ENCODE data around the gene CDKN2AIPNL. TPM values are rescaled to one million over a fixed set of nuclear protein-coding genes. Genes with fewer than 3 reads are reported as not detected.
A peak's percentile ranks its signal among the peaks of the same experiment; 100 is the strongest.

CDKN2AIPNL gene
- polyA plus RNA-seq, 1 of the 3 experiments (the other 2 are of a cell fraction) = 23.3 TPM

DNA sequence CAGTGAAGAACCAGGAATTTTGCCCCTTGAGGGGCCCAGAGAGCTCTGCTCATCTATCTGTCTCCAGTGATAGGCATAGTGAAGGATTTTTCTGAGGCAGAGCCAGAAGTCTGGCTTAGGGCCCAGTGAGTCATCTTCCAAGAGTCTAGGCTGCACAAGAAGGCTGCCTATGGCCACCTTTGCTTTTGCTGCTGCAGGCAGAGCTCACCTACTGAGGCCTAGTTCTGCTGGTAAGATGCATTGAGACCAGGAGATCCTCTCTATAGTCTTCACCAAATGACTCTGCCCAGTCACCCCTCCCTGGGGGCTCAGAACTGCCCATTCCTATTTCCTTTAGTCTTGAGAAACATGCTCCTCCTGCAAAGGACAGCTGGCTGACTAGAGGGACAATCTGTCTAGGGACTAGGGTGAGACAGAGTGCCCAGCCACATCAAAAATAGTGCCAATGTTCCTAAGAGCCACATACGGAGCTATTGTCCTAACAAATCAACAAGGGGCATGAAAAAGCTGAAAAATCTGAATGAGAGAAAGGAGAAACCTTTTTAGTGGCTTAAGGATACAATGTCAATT is 40.3 kb upstream of the CDKN2AIPNL start:
- ChIA-PET POLR2A (no interaction called here), CTCF (interaction anchor here (1.2 kb wide), 1 partner anchor 14 kb away, joined by 3 read pairs; no protein-coding TSS in a partner anchor)
- H3K4me1 ChIP-seq (ENCODE audit: control insufficient read depth in 1 of 2, insufficient read depth in 2 of 2, low read depth in 1 of 2, low read length in 1 of 2) = peaks cover 0 to 12% of the 10 kb centered on the region in 2 experiments; a peak in 2 of 4 replicates

More for the DNA sequence above, 40.3 kb upstream of the CDKN2AIPNL start:
- H2AFZ ChIP-seq (ENCODE audit: low read depth) = peak overlapping the region; percentile 39; the same call in 1 of the 2 replicates
- TF ChIP-seq FOSL2 (IDR thresholded peaks at IDR 0.05; ENCODE audit: borderline replicate concordance, low read depth) = peak; percentile 92
- peak; percentile 48; the same call in 1 of the 2 replicates for TF ChIP-seq YY1 (IDR thresholded peaks at IDR 0.05; ENCODE audit: low read depth)
- peak in 1 of 2 experiments; percentile 30; a peak in 1 of 4 replicates for TF ChIP-seq EP300 (IDR thresholded peaks at IDR 0.05; ENCODE audit: borderline replicate concordance in 1 of 2, low read depth in 1 of 2, low read length in 1 of 2)
- peak; percentile 46; the same call in 1 of the 2 replicates for TF ChIP-seq POLR2AphosphoS5 (IDR thresholded peaks at IDR 0.05; ENCODE audit: low read depth, low read length)
- TF ChIP-seq RAD21 (IDR thresholded peaks at IDR 0.05; ENCODE audit: low read length) = no peak
- peak; percentile 72 for TF ChIP-seq TCF12 (IDR thresholded peaks at IDR 0.05)
- 0 out of 2 replicates have a peak, but pooled peaks have one; percentile 23 for TF ChIP-seq TEAD4 (IDR thresholded peaks at IDR 0.05; ENCODE audit: borderline replicate concordance, insufficient read depth)
- TF ChIP-seq, protein P1, sequence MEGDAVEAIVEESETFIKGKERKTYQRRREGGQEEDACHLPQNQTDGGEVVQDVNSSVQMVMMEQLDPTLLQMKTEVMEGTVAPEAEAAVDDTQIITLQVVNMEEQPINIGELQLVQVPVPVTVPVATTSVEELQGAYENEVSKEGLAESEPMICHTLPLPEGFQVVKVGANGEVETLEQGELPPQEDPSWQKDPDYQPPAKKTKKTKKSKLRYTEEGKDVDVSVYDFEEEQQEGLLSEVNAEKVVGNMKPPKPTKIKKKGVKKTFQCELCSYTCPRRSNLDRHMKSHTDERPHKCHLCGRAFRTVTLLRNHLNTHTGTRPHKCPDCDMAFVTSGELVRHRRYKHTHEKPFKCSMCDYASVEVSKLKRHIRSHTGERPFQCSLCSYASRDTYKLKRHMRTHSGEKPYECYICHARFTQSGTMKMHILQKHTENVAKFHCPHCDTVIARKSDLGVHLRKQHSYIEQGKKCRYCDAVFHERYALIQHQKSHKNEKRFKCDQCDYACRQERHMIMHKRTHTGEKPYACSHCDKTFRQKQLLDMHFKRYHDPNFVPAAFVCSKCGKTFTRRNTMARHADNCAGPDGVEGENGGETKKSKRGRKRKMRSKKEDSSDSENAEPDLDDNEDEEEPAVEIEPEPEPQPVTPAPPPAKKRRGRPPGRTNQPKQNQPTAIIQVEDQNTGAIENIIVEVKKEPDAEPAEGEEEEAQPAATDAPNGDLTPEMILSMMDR (IDR thresholded peaks at IDR 0.05) = no peak
- TF ChIP-seq NFIC (IDR thresholded peaks at IDR 0.05; ENCODE audit: borderline replicate concordance) = peak; percentile 94
- peak; percentile 87 for TF ChIP-seq JUND (IDR thresholded peaks at IDR 0.05)
- TF ChIP-seq, protein P2, sequence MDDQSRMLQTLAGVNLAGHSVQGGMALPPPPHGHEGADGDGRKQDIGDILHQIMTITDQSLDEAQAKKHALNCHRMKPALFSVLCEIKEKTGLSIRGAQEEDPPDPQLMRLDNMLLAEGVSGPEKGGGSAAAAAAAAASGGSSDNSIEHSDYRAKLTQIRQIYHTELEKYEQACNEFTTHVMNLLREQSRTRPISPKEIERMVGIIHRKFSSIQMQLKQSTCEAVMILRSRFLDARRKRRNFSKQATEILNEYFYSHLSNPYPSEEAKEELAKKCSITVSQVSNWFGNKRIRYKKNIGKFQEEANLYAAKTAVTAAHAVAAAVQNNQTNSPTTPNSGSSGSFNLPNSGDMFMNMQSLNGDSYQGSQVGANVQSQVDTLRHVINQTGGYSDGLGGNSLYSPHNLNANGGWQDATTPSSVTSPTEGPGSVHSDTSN (IDR thresholded peaks at IDR 0.05) = peak; percentile 88
- no peak for TF ChIP-seq FOXJ3 (CRISPR knock-in tag; IDR thresholded peaks at IDR 0.05)
- no peak for TF ChIP-seq GABPA (IDR thresholded peaks at IDR 0.05; ENCODE audit: low read depth)
- TF ChIP-seq, protein P3, sequence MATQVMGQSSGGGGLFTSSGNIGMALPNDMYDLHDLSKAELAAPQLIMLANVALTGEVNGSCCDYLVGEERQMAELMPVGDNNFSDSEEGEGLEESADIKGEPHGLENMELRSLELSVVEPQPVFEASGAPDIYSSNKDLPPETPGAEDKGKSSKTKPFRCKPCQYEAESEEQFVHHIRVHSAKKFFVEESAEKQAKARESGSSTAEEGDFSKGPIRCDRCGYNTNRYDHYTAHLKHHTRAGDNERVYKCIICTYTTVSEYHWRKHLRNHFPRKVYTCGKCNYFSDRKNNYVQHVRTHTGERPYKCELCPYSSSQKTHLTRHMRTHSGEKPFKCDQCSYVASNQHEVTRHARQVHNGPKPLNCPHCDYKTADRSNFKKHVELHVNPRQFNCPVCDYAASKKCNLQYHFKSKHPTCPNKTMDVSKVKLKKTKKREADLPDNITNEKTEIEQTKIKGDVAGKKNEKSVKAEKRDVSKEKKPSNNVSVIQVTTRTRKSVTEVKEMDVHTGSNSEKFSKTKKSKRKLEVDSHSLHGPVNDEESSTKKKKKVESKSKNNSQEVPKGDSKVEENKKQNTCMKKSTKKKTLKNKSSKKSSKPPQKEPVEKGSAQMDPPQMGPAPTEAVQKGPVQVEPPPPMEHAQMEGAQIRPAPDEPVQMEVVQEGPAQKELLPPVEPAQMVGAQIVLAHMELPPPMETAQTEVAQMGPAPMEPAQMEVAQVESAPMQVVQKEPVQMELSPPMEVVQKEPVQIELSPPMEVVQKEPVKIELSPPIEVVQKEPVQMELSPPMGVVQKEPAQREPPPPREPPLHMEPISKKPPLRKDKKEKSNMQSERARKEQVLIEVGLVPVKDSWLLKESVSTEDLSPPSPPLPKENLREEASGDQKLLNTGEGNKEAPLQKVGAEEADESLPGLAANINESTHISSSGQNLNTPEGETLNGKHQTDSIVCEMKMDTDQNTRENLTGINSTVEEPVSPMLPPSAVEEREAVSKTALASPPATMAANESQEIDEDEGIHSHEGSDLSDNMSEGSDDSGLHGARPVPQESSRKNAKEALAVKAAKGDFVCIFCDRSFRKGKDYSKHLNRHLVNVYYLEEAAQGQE (IDR thresholded peaks at IDR 0.05; ENCODE audit: low read depth, low read length) = peak; percentile 49; the same call in 1 of the 2 replicates
- TF ChIP-seq SIN3A (IDR thresholded peaks at IDR 0.05; ENCODE audit: borderline replicate concordance, low read depth, low read length) = 0 out of 2 replicates have a peak, but pooled peaks have one; percentile 42
- H3K79me2 ChIP-seq (ENCODE audit: insufficient read depth) = no peaks in the 10 kb centered on the region
- no peaks in the 10 kb centered on the region for H3K9me3 ChIP-seq
- H3K4me3 ChIP-seq (ENCODE audit: low read depth in 2 of 2, low read length in 1 of 2) = no peak overlapping the region
- DNase-seq = no peak
- H3K4me2 ChIP-seq = peak overlapping the region; percentile 58; the same call in 1 of the 2 replicates
- no peaks in the 10 kb centered on the region for H3K9me2 ChIP-seq
- no peak overlapping the region for H3K9ac ChIP-seq
- no peaks in the 10 kb centered on the region for H3K36me3 ChIP-seq (replicated peaks in 1 of 2; ENCODE audit: control insufficient read depth in 1 of 2, insufficient read depth in 2 of 2, low read length in 1 of 2)
- H3K27ac ChIP-seq (ENCODE audit: low read depth in 2 of 2, low read length in 1 of 2) = peak overlapping the region; percentile 11 to 63; a peak in 3 of 4 replicates
- peaks cover 4% of the 10 kb centered on the region for H3F3A ChIP-seq (replicated peaks; ENCODE audit: insufficient read depth)
- WGBS (ENCODE audit: low lambda C conversion rate) = 18% methylated on average over 1 of the region's 1 CpG
- H3K27me3 ChIP-seq (ENCODE audit: insufficient read depth) = no peaks in the 10 kb centered on the region
- no peaks in the 10 kb centered on the region for H4K20me1 ChIP-seq (ENCODE audit: insufficient read depth)

All from SK-N-SH (cell line).